Measurements from ENCODE around the gene TMA7B. TPM values are rescaled to one million over a fixed set of nuclear protein-coding genes. Genes with fewer than 3 reads are reported as not detected.

The TMA7B gene
- total RNA-seq, 2 donors from 2014 or later: 0.29 TPM; not detected in 1

- no peak for DNase-seq (ENCODE audit: low spot score)
- intact Hi-C loops (cut with DNase I): no loop called here
Observed at GRCh38 chr22:39932166-39932565, 28.0 kb upstream of the TMA7B start.

GRCh38 chr22:39932918-39933649 is 27.1 kb upstream of the TMA7B start:
- intact Hi-C loops (cut with DNase I): no loop called here
- DNase-seq (ENCODE audit: low spot score): no peak

GRCh38 chr22:39933741-39934140 is 26.5 kb upstream of the TMA7B start:
- no peak for DNase-seq (ENCODE audit: low spot score)
- intact Hi-C loops (cut with DNase I): no loop called here

- DNase-seq (ENCODE audit: low spot score): no peak
- intact Hi-C loops (cut with DNase I): no loop called here
Observed at GRCh38 chr22:39935116-39935515, 25.1 kb upstream of the TMA7B start.

- DNase-seq (ENCODE audit: low spot score): no peak
- intact Hi-C loops (cut with DNase I): no loop called here
Observed at GRCh38 chr22:39935612-39936011, 24.6 kb upstream of the TMA7B start.

GRCh38 chr22:39936523-39937145 is 23.6 kb upstream of the TMA7B start:
- DNase-seq (ENCODE audit: low spot score): no peak
- intact Hi-C loops (cut with DNase I): no loop called here

- intact Hi-C loops (cut with DNase I): no loop called here
Observed at GRCh38 chr22:39937906-39938305, 22.3 kb upstream of the TMA7B start.

GRCh38 chr22:39938509-39939111 is 21.6 kb upstream of the TMA7B start:
- intact Hi-C loops (cut with DNase I): no loop called here
- no peak for DNase-seq (ENCODE audit: low spot score)

More at GRCh38 chr22:39937906-39938305, 22.3 kb upstream of the TMA7B start:
- DNase-seq (ENCODE audit: low spot score): no peak

GRCh38 chr22:39939830-39940229 is 20.4 kb upstream of the TMA7B start:
- no peak for DNase-seq (ENCODE audit: low spot score)
- intact Hi-C loops (cut with DNase I): no loop called here

GRCh38 chr22:39940757-39941305 is 19.4 kb upstream of the TMA7B start:
- DNase-seq (ENCODE audit: low spot score): no peak
- intact Hi-C loops (cut with DNase I): no loop called here

- DNase-seq (ENCODE audit: low spot score): no peak
- intact Hi-C loops (cut with DNase I): no loop called here
Observed at GRCh38 chr22:39941601-39942000, 18.6 kb upstream of the TMA7B start.

GRCh38 chr22:39942439-39943230 is 17.6 kb upstream of the TMA7B start:
- DNase-seq (ENCODE audit: low spot score): no peak
- intact Hi-C loops (cut with DNase I): no loop called here

GRCh38 chr22:39943337-39943736 is 16.9 kb upstream of the TMA7B start:
- DNase-seq (ENCODE audit: low spot score): no peak
- intact Hi-C loops (cut with DNase I): no loop called here

- no peak for DNase-seq (ENCODE audit: low spot score)
- intact Hi-C loops (cut with DNase I): no loop called here
Observed at GRCh38 chr22:39943953-39944872, 16.0 kb upstream of the TMA7B start.

GRCh38 chr22:39946126-39946502 is 14.1 kb upstream of the TMA7B start:
- DNase-seq (ENCODE audit: low spot score): no peak
- intact Hi-C loops (cut with DNase I): no loop called here

GRCh38 chr22:39946503-39947219 is 13.5 kb upstream of the TMA7B start:
- DNase-seq (ENCODE audit: low spot score): no peak
- intact Hi-C loops (cut with DNase I): no loop called here

GRCh38 chr22:39947220-39948216 is 12.7 kb upstream of the TMA7B start:
- DNase-seq (ENCODE audit: low spot score): no peak
- intact Hi-C loops (cut with DNase I): no loop called here

Measured in posterior vena cava (tissue), 2 donors.